GM12801 (cell line): Measurements from ENCODE around the gene KIRREL3.

Source experiments
- TF ChIP-seq, protein P1 (sequence below): IDR thresholded peaks from one replicate; pipeline ENCODE4 v1.5.1; 2011; ENCODE audit warnings: control low read depth; ENCODE audit not compliant: insufficient read length; ENCODE audit errors: extremely low read depth

The KIRREL3 gene

DNA sequence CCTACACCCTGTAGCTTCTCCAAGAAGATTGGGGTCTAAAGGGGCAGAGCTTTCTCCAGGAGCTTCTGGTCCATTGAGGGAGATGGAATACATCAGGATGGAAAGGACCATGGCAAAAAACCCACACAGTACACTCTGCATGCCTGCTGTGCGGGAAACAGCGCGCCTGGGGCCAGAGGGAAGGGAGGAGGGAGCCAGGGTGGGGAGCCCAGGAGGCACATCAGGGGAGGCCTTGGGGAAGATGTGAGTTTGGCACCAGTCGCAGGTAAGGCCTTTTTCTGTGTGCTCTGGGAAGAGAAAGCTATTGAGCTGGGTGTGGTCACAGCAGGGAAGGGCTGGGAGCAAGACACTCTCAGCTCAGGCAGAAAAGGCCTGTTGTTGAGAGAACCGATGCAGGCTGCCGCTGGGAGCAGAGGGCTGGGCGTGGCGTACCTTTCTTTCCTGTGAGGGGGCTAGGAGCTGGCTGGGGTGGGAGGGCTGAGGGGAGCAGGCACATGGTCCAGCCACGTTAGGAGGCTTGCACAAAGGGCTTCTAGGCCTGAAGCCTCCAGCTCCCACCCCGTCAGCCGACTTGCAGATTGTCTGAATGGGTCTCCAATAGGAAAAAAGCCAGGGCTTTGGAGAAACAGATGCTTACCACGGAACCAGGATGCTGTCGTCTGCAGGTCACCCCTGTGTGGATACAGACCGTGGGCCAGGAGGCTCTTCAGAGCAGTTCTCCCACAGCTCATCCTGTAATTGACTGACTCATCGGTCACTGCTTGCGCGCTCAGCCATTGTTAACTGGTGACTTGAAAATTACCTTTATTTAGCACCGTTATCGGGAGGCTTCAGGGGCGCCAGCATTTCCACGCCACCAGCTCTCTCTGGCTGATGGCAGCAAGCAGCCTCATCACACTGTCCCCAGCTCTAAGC, 407.8 kb downstream of the KIRREL3 start:
- TF ChIP-seq, protein P1, sequence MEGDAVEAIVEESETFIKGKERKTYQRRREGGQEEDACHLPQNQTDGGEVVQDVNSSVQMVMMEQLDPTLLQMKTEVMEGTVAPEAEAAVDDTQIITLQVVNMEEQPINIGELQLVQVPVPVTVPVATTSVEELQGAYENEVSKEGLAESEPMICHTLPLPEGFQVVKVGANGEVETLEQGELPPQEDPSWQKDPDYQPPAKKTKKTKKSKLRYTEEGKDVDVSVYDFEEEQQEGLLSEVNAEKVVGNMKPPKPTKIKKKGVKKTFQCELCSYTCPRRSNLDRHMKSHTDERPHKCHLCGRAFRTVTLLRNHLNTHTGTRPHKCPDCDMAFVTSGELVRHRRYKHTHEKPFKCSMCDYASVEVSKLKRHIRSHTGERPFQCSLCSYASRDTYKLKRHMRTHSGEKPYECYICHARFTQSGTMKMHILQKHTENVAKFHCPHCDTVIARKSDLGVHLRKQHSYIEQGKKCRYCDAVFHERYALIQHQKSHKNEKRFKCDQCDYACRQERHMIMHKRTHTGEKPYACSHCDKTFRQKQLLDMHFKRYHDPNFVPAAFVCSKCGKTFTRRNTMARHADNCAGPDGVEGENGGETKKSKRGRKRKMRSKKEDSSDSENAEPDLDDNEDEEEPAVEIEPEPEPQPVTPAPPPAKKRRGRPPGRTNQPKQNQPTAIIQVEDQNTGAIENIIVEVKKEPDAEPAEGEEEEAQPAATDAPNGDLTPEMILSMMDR = no peak

DNA sequence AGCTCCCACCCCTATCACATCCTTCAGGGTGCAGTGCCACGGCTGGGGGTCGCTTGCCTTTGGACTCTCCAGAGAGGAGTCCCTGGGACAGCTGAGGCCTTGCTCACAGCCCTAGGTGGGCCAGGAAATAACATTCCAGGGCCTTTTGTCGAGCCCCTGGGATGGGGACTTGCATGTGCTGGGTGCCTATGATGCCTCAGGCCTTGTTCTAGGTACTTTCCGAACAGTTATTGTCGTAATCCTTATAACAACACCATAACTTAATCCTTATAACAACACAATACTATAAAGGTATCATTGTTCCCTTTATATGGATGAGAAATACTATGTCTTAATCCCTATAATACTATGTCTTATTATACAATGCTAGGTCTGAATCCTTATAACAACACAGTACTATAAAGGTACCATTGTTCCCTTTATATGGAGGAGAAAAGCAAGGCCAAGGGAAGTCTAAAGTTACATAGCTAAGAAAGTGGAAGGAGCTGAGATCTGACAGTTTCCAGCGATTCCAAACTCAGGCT, 408.5 kb downstream of the KIRREL3 start:
- TF ChIP-seq, protein P1 = no peak

DNA sequence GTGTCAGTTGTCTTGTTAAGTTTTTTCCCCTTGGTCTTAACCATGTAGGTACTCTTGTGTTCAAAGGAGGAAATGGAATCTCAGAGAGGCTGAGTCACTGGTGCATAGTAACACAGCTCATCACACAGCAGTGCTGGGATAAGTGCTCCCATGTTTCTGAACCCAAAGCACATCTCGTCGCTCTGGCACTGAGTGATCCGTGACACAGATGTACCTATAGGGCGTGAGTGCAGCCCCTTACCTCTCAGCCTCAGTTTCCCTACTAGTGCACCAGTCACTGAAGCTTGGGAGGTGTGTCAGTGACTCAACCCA, 411.1 kb downstream of the KIRREL3 start:
- TF ChIP-seq, protein P1 = no peak

DNA sequence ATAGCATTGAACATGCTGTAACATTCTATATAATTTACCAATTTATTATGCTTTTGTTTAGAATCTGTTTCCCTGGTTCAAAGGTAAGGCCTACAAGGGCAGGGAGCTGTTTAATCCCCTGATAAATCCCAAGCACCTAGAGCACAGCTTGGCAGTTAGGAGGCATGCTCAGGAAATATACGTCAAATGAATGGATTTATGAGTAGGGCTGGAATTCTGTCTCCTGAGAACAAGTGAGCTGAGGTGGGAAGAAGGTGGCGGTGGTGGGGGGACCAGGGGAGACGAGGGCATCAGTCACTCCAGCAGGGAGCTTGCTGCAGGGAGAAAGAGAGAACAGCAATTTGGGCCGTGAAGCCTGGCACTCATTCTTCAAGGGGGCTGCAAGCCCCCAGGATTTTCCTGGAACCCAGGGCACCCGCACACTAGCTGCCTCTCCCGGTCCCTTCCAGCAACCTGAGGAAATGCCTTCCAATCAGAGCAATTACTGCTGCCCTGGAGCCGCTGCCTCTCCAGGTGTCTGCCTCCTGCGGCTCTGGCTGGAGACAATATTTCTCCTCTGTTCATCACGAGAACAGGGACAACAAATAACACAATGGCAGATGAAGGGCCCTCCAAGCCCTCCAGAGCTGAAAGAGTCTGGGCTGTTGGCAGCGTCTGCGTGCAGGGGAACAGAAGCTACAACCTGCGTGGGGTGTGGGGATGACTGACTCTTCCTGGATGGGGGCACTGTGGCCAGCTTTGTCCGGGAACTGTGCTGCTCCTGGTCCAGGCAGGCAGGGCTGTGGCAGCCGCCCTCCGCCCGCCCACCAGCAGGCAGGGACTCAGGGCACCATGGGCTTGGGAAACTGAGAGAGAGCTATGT, 411.7 kb downstream of the KIRREL3 start:
- TF ChIP-seq, protein P1 = no peak

DNA sequence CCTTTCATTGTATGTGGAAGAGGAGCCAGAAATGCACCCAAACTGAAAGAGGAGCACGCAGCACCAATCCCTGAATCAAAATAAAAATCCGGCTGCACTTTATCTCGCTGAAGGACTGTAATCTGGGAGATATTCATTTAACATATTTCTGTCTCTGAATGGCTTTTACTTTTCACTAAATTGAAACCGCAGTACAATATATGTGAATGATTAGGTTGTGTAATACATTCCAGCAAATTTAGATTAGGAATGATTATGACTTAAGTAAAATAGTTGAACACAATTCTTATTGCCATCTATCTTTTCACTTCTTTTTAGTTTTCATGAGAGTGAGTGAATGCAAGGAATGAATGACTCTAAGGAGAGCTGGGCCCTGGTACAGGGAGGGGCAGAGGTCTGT, 413.0 kb downstream of the KIRREL3 start:
- TF ChIP-seq, protein P1 = no peak

DNA sequence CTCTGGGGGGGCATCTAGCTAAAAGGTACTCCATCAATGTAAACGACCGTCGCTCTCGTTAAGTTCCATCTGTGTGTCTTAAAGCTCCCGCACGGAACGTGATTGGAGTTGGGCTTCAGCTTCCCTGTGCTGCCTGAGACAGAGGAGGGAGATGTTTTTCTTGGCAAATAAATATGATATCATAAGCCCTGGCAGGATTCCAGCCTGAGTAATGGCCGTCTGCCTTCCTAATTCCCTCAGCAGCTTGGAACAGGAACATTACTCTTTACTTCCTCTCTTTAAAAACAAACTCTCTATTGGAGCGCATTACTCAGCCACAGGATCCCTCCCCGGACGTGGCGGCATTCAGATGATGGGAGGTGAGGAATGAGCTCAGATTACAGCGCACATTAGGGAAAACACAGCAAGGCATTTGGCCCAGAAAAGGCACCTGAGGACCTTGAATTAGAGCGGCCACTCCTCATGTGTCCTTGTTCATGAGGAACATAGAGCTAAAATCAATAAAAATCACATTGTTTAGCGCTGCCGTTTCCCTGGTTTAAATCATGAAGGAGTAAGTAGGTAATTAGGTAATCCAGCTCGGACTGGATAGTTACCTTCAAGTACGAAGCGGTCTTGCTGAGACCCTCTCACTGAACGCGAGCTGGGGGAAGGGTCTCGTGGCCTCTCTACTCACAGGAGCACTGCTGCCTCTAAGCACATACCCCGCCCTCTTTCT, 414.6 kb downstream of the KIRREL3 start:
- TF ChIP-seq, protein P1 = no peak

DNA sequence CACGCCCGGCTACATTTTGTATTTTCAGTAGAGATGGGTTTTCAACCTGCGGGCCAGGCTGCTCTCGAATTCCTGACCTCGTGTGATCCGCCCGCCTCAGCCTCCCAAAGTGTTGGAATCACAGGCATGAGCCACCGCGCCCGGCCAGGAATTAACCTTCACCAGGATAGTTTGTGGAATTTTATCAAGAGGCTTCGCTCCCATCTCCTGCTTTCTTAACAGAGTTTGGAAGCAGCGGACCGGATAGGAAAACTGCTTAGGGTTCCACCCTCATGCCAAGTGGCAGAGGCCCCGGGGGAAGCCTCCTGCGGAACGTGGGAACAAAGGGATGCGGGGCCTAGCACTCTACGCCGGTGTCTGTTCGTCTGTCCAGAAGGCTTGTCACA, 415.2 kb downstream of the KIRREL3 start:
- TF ChIP-seq, protein P1 = no peak
